ENCODE measurements around the gene NOC4L. TPM values are rescaled to one million over a fixed set of nuclear protein-coding genes. Genes with fewer than 3 reads are reported as not detected.

NOC4L gene
- total RNA-seq, 1 experiment from 2014 or later = 41.4 TPM

- H3K4me1 Mint-ChIP-seq = no peaks in the 10 kb centered on the region
- POLR2A ChIA-PET = no interaction called here
- CTCF ChIA-PET = interaction anchor here (1.2 kb wide), 1 partner anchor 213 kb away, joined by 6 read pairs; no protein-coding TSS in a partner anchor
These were observed 56.5 kb downstream of the NOC4L start for GRCh38 chr12:132200800-132201199.

More at GRCh38 chr12:132200800-132201199, 56.5 kb downstream of the NOC4L start:
- Mint-ChIP-seq H3K4me3 (no peak overlapping the region), H3K36me3 (no peaks in the 10 kb centered on the region), H3K27me3 (ENCODE audit: low read depth) (peaks cover 47% of the 10 kb centered on the region), H3K27ac (no peak overlapping the region), H3K9me3 (no peaks in the 10 kb centered on the region)
- ATAC-seq (no peak), DNase-seq (ENCODE audit: low spot score) (no peak)
- TF ChIP-seq, protein P1, sequence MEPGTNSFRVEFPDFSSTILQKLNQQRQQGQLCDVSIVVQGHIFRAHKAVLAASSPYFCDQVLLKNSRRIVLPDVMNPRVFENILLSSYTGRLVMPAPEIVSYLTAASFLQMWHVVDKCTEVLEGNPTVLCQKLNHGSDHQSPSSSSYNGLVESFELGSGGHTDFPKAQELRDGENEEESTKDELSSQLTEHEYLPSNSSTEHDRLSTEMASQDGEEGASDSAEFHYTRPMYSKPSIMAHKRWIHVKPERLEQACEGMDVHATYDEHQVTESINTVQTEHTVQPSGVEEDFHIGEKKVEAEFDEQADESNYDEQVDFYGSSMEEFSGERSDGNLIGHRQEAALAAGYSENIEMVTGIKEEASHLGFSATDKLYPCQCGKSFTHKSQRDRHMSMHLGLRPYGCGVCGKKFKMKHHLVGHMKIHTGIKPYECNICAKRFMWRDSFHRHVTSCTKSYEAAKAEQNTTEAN (CRISPR knock-in tag; IDR thresholded peaks at IDR 0.05) = no peak
- TF ChIP-seq, protein P2, sequence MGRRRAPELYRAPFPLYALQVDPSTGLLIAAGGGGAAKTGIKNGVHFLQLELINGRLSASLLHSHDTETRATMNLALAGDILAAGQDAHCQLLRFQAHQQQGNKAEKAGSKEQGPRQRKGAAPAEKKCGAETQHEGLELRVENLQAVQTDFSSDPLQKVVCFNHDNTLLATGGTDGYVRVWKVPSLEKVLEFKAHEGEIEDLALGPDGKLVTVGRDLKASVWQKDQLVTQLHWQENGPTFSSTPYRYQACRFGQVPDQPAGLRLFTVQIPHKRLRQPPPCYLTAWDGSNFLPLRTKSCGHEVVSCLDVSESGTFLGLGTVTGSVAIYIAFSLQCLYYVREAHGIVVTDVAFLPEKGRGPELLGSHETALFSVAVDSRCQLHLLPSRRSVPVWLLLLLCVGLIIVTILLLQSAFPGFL (CRISPR knock-in tag; IDR thresholded peaks at IDR 0.05; ENCODE audit: borderline replicate concordance) = no peak
- TF ChIP-seq, protein P3, sequence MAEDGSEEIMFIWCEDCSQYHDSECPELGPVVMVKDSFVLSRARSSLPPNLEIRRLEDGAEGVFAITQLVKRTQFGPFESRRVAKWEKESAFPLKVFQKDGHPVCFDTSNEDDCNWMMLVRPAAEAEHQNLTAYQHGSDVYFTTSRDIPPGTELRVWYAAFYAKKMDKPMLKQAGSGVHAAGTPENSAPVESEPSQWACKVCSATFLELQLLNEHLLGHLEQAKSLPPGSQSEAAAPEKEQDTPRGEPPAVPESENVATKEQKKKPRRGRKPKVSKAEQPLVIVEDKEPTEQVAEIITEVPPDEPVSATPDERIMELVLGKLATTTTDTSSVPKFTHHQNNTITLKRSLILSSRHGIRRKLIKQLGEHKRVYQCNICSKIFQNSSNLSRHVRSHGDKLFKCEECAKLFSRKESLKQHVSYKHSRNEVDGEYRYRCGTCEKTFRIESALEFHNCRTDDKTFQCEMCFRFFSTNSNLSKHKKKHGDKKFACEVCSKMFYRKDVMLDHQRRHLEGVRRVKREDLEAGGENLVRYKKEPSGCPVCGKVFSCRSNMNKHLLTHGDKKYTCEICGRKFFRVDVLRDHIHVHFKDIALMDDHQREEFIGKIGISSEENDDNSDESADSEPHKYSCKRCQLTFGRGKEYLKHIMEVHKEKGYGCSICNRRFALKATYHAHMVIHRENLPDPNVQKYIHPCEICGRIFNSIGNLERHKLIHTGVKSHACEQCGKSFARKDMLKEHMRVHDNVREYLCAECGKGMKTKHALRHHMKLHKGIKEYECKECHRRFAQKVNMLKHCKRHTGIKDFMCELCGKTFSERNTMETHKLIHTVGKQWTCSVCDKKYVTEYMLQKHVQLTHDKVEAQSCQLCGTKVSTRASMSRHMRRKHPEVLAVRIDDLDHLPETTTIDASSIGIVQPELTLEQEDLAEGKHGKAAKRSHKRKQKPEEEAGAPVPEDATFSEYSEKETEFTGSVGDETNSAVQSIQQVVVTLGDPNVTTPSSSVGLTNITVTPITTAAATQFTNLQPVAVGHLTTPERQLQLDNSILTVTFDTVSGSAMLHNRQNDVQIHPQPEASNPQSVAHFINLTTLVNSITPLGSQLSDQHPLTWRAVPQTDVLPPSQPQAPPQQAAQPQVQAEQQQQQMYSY (CRISPR knock-in tag; IDR thresholded peaks at IDR 0.05) = no peak
- TF ChIP-seq NR2C2 (CRISPR knock-in tag; IDR thresholded peaks at IDR 0.05) (no peak), NFE2L1 (CRISPR knock-in tag; IDR thresholded peaks at IDR 0.05) (no peak), STAT6 (CRISPR knock-in tag; conservative IDR thresholded peaks at IDR 0.05; ENCODE audit: low read depth) (no peak), SP1 (CRISPR knock-in tag; conservative IDR thresholded peaks at IDR 0.05) (no peak), CBFB (CRISPR knock-in tag; IDR thresholded peaks at IDR 0.05; ENCODE audit: low read depth) (no peak), FOXP4 (CRISPR knock-in tag; IDR thresholded peaks at IDR 0.05) (no peak), MYBL2 (CRISPR knock-in tag; IDR thresholded peaks at IDR 0.05) (no peak), E2F4 (CRISPR knock-in tag; IDR thresholded peaks at IDR 0.05; ENCODE audit: borderline replicate concordance, low read depth) (no peak), GTF2I (CRISPR knock-in tag; conservative IDR thresholded peaks at IDR 0.05) (no peak), ETV6 (CRISPR knock-in tag; IDR thresholded peaks at IDR 0.05) (no peak)
- TF ChIP-seq, protein P4, sequence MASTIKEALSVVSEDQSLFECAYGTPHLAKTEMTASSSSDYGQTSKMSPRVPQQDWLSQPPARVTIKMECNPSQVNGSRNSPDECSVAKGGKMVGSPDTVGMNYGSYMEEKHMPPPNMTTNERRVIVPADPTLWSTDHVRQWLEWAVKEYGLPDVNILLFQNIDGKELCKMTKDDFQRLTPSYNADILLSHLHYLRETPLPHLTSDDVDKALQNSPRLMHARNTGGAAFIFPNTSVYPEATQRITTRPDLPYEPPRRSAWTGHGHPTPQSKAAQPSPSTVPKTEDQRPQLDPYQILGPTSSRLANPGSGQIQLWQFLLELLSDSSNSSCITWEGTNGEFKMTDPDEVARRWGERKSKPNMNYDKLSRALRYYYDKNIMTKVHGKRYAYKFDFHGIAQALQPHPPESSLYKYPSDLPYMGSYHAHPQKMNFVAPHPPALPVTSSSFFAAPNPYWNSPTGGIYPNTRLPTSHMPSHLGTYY (CRISPR knock-in tag; IDR thresholded peaks at IDR 0.05) = no peak
- TF ChIP-seq, protein P5, sequence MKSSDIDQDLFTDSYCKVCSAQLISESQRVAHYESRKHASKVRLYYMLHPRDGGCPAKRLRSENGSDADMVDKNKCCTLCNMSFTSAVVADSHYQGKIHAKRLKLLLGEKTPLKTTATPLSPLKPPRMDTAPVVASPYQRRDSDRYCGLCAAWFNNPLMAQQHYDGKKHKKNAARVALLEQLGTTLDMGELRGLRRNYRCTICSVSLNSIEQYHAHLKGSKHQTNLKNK (CRISPR knock-in tag; IDR thresholded peaks at IDR 0.05) = no peak
